Suppressor macrophage treated with lipopolysaccharide for 4 hours (primary cell): ENCODE results near the gene DRC3.

Experiments used
- DNase-seq: peaks from one replicate; pipeline ENCODE4 v3.0.0-alpha.2; 2020

The DRC3 gene

DNA sequence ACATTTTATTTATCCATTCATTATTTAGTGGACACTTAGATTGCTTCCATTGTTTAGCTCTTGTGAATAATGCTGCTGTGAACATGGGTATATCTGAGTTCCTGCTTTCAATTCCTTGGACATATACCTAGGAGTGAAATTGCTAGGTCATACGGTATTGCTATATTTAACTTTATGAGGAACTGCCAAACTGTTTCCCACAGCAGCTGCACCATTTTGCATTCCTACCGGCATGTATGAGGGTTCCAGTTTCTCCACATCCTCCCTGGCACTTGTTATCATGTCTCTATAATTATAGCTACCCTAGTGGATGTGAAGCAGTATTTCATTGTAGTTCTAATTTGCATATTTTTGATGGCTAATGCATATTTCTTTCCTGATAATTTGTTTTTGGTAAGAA lies 91.4 kb downstream of the DRC3 start:
- no peak for DNase-seq

DNA sequence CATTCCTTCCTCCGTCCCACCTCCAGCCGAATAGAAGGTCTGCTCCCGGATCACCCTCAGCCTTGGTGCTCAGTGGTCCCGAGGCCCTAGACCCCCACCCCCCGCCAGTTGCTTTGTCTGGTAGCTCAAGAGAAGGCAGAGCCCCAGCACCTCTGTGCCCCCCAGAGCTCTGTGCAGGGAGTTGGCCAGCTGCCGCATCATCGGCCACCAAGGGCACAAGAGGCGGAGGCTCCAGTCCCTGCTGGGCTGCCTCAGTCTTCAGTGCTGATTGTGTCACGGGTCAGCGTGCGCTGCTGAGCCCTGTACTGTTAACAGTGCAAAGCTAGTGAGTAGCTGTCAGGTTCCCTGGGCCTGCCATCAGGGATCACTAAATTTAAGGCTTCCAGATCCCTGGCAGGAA lies 92.9 kb downstream of the DRC3 start:
- DNase-seq: no peak
